CD14-positive monocyte (primary cell): ENCODE measurements around the gene HYDIN. TPM values are rescaled to one million over a fixed set of nuclear protein-coding genes. Genes with fewer than 3 reads are reported as not detected.
"Not testable (repeated sequence)": the region's sequence is repeated elsewhere in the genome, so short reads cannot be mapped to it uniquely, and the experiment has no call there.

Experiments
- DNase-seq, 3 donors: peaks; one replicate each; pipeline ENCODE4 v3.0.0-alpha.2; 2011 to 2022
- H2AFZ ChIP-seq: 2 replicates; pipeline ENCODE4 v1.6.0; 2012; ENCODE audit warnings: mild to moderate bottlenecking, low read depth, low read length, inconsistent platforms; ENCODE audit not compliant: insufficient read depth, poor library complexity, severe bottlenecking
- H3K27ac ChIP-seq, 2 donors: 1 replicate in 1 of 2; 2 replicates in 1 of 2; pipeline ENCODE4 v1.5.1; 2012 to 2013; ENCODE audit warnings: low read length in 2 of 2, control low read depth in 1 of 2, inconsistent platforms in 1 of 2, low read depth in 1 of 2, mild to moderate bottlenecking in 1 of 2
- H3K27me3 ChIP-seq, 2 donors: one replicate each; pipeline versions ENCODE4 v1.6.0 to v1.6.1; 2011 to 2013; ENCODE audit warnings: low read length in 2 of 2; ENCODE audit not compliant: control insufficient read depth in 2 of 2, insufficient read depth in 2 of 2
- H3K36me3 ChIP-seq, 2 donors: replicated peaks in 1 of 2; 1 replicate in 1 of 2; 2 replicates in 1 of 2; pipeline versions ENCODE4 v1.5.1 to v1.6.1; 2012 to 2013; ENCODE audit warnings: low read length in 2 of 2, control low read depth in 1 of 2, inconsistent platforms in 1 of 2, mild to moderate bottlenecking in 1 of 2; ENCODE audit not compliant: insufficient read depth in 2 of 2, control insufficient read depth in 1 of 2
- H3K4me1 ChIP-seq, 2 donors: 1 replicate in 1 of 2; 2 replicates in 1 of 2; pipeline versions ENCODE4 v1.5.1 to v1.6.1; 2012 to 2013; ENCODE audit warnings: low read length in 2 of 2, control low read depth in 1 of 2, inconsistent platforms in 1 of 2, mild to moderate bottlenecking in 1 of 2, moderate library complexity in 1 of 2; ENCODE audit not compliant: insufficient read depth in 2 of 2, control insufficient read depth in 1 of 2
- H3K4me2 ChIP-seq: replicated peaks from 2 replicates; pipeline ENCODE3; 2012; ENCODE audit warnings: low read length, moderate library complexity, mild to moderate bottlenecking; ENCODE audit not compliant: poor library complexity, severe bottlenecking; ENCODE audit errors: extremely low read depth
- H3K4me3 ChIP-seq, 3 experiments: fragments of 200-600 bp in 1 of 3; sonication (generic) in 1 of 3; replicated peaks in 1 of 3; 1 replicate in 2 of 3; 2 replicates in 1 of 3; pipeline ENCODE4 v1.5.1; 2011 to 2013; ENCODE audit warnings: low read length in 3 of 3, mild to moderate bottlenecking in 3 of 3, control low read depth in 2 of 3, low read depth in 2 of 3, inconsistent platforms in 1 of 3, moderate library complexity in 1 of 3
- H3K79me2 ChIP-seq: 2 replicates; pipeline ENCODE4 v1.6.0; 2012; ENCODE audit warnings: mild to moderate bottlenecking, control low read depth, inconsistent platforms, low read length, moderate library complexity; ENCODE audit not compliant: insufficient read depth
- H3K9ac ChIP-seq: 2 replicates; pipeline ENCODE4 v1.6.0; 2017; ENCODE audit warnings: low read length, mild to moderate bottlenecking; ENCODE audit not compliant: insufficient read depth, poor library complexity, severe bottlenecking
- H3K9me3 ChIP-seq, 2 donors: replicated peaks in 1 of 2; 1 replicate in 1 of 2; 2 replicates in 1 of 2; pipeline versions ENCODE4 v1.5.1 to v1.6.1; 2012 to 2013; ENCODE audit warnings: low read length in 2 of 2, control low read depth in 1 of 2; ENCODE audit not compliant: control insufficient read depth in 1 of 2, insufficient read depth in 1 of 2
- H4K20me1 ChIP-seq: 2 replicates; pipeline ENCODE4 v1.6.0; 2012; ENCODE audit warnings: mild to moderate bottlenecking, low read length, control low read depth, moderate library complexity; ENCODE audit not compliant: insufficient read depth
- H3K27ac Mint-ChIP-seq, 7 donors: one replicate each; pipeline ENCODE4 v1.8.0; 2020; ENCODE audit warnings: mild to moderate bottlenecking in 7 of 7, mixed read lengths in 7 of 7, moderate library complexity in 6 of 7, inconsistent platforms in 2 of 7
- H3K27me3 Mint-ChIP-seq, 3 donors: one replicate each; pipeline ENCODE4 v1.8.0; 2021 to 2022; ENCODE audit warnings: low read depth in 3 of 3, mild to moderate bottlenecking in 3 of 3, mixed read lengths in 3 of 3, moderate library complexity in 3 of 3, inconsistent platforms in 1 of 3
- H3K36me3 Mint-ChIP-seq, 2 donors: one replicate each; pipeline ENCODE4 v1.8.0; 2020; ENCODE audit warnings: mixed read lengths in 2 of 2, inconsistent platforms in 1 of 2, mild to moderate bottlenecking in 1 of 2
- H3K4me1 Mint-ChIP-seq: one replicate; pipeline ENCODE4 v1.8.0; 2020; ENCODE audit warnings: mild to moderate bottlenecking, mixed read lengths
- H3K4me3 Mint-ChIP-seq, 2 donors: one replicate each; pipeline ENCODE4 v1.8.0; 2020; ENCODE audit warnings: mild to moderate bottlenecking in 2 of 2, mixed read lengths in 2 of 2, moderate library complexity in 1 of 2
- H3K9me3 Mint-ChIP-seq, 7 donors: one replicate each; pipeline ENCODE4 v1.8.0; 2020 to 2022; ENCODE audit warnings: mixed read lengths in 7 of 7, mild to moderate bottlenecking in 6 of 7, moderate library complexity in 6 of 7, inconsistent platforms in 2 of 7
- WGBS: methylation state at CpG from one replicate; pipeline ENCODE4 v1.1.5; 2013; ENCODE audit warnings: missing lambda C conversion rate; ENCODE audit not compliant: insufficient coverage; 5-methylcytosine and 5-hydroxymethylcytosine counted together
- intact Hi-C, 2 donors: fragments of 100-400 bp; cut with micrococcal nuclease; formaldehyde crosslinking; loops; one replicate each; pipeline versions ENCODE4 v1.15.0 to v1.15.1; 2023
- polyA plus RNA-seq, 3 donors: library from polyadenylated mRNA; depleted of rRNA in 1 of 3; unstranded in 2 of 3; stranded (reverse) in 1 of 3; fragments of 300-500 nt in 2 of 3; fragments of >200 nt in 1 of 3; fragmentation: Illumina TruSeq in 2 of 3; gene quantifications; 1 replicate in 2 of 3; 2 replicates in 1 of 3; pipeline ENCODE4 v1.2.3, GENCODE V29; 2012 to 2021

The HYDIN gene
- polyA plus RNA-seq, 3 donors = not detected

DNA sequence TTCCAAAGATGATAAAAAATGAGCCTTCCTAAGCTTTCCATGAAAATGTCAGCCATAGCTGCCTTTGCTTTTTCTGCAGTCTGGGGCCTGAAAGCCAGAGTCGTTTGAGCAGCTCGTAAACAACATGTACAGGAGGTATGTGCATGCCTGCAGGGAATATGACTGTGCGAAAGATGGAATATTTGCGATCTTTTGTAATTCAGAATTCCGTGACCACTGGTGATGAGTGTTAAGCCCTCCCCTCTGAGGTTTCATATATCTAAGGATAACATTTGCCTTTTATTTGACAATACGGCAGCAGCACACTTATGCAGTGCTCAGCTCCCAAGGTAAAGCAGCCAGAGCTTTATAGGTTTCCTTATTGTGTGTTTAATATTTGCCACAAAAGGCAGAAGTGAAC is 192.5 kb downstream of the HYDIN start:
- H3K27ac ChIP-seq, H3K36me3 ChIP-seq, H4K20me1 ChIP-seq, H3K4me3 ChIP-seq, H3K36me3 Mint-ChIP-seq, H3K4me1 ChIP-seq, H3K4me3 Mint-ChIP-seq, H2AFZ ChIP-seq, H3K4me1 Mint-ChIP-seq, H3K27ac Mint-ChIP-seq, intact Hi-C loops, H3K79me2 ChIP-seq, H3K9me3 Mint-ChIP-seq, H3K27me3 ChIP-seq, DNase-seq, H3K4me2 ChIP-seq, H3K27me3 Mint-ChIP-seq, H3K9ac ChIP-seq, H3K9me3 ChIP-seq: not testable (repeated sequence)
- no CpG with 5 or more reads among the region's 6 CpGs for WGBS

DNA sequence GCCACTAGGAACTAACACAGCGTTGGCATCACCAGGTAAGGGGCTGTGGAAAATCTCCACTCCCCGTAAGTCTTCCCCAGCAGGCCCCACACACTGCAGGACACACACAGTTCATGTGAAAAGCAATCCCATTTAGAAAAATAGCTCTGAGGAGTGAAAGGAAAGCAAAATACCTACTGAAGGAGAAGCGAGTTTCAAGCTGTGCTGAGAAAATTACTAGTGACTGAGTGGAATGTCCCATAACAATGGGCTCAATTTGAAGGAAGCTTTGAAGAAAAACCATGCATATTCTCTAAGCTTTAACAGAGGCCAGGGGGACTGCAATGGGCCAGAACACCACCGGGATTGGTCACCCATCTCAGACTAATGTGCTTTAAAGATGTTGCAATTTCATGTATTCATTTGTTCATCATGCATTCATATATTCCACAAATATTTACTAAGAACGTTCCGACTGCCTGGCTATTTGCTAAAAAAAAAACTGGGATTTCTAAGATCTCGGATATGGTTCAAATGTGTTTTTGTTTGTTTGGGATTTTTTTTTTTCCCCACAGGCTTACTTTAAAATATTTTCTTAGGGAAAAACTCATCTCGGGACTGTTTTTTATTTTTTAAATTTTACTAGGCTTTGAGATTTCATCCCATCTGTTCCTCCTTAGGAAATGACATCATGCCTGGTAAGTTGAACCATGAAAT is 202.3 kb downstream of the HYDIN start:
- H3K9me3 Mint-ChIP-seq, H3K36me3 Mint-ChIP-seq, H3K9ac ChIP-seq, H3K27me3 Mint-ChIP-seq, H3K4me1 Mint-ChIP-seq, H3K27me3 ChIP-seq, H4K20me1 ChIP-seq, H2AFZ ChIP-seq, H3K9me3 ChIP-seq, H3K79me2 ChIP-seq, H3K4me3 Mint-ChIP-seq, DNase-seq, H3K4me1 ChIP-seq, H3K4me2 ChIP-seq, intact Hi-C loops, H3K27ac ChIP-seq, H3K27ac Mint-ChIP-seq, H3K4me3 ChIP-seq, H3K36me3 ChIP-seq: not testable (repeated sequence)
- WGBS = no CpG with 5 or more reads among the region's 8 CpGs

- no CpG with 5 or more reads among the region's 8 CpGs for WGBS
- H3K79me2 ChIP-seq, H3K4me1 ChIP-seq, H3K4me2 ChIP-seq, H3K27ac ChIP-seq, H3K27me3 ChIP-seq, H3K9ac ChIP-seq, H3K36me3 ChIP-seq, H3K4me3 Mint-ChIP-seq, H3K27me3 Mint-ChIP-seq, H3K4me3 ChIP-seq, H4K20me1 ChIP-seq, DNase-seq, H3K36me3 Mint-ChIP-seq, H3K9me3 ChIP-seq, H3K4me1 Mint-ChIP-seq, H3K27ac Mint-ChIP-seq, H2AFZ ChIP-seq, H3K9me3 Mint-ChIP-seq, intact Hi-C loops: not testable (repeated sequence)
Measured at GRCh38 chr16:71027511-71027910, 203.0 kb downstream of the HYDIN start.

GRCh38 chr16:71023851-71024439 is 206.6 kb downstream of the HYDIN start:
- H3K4me1 Mint-ChIP-seq, H4K20me1 ChIP-seq, H3K4me1 ChIP-seq, H3K4me3 ChIP-seq, H3K79me2 ChIP-seq, H3K4me3 Mint-ChIP-seq, H3K27me3 Mint-ChIP-seq, H3K27ac Mint-ChIP-seq, H2AFZ ChIP-seq, DNase-seq, H3K27me3 ChIP-seq, H3K4me2 ChIP-seq, H3K36me3 Mint-ChIP-seq, intact Hi-C loops, H3K36me3 ChIP-seq, H3K27ac ChIP-seq, H3K9me3 ChIP-seq, H3K9me3 Mint-ChIP-seq, H3K9ac ChIP-seq: not testable (repeated sequence)
- WGBS = no CpG with 5 or more reads among the region's 3 CpGs
